ENCODE data around the gene SF3B1.

GRCh38 chr2:197423307-197423706 lies 11.5 kb downstream of the SF3B1 start:
- TF ChIP-seq ZFP3 (CRISPR knock-in tag; IDR thresholded peaks at IDR 0.05) (no peak), ZFP30 (CRISPR knock-in tag; IDR thresholded peaks at IDR 0.05) (no peak), ESRRG (CRISPR knock-in tag; IDR thresholded peaks at IDR 0.05) (no peak), PATZ1 (CRISPR knock-in tag; IDR thresholded peaks at IDR 0.05; ENCODE audit: borderline replicate concordance) (no peak), ZNF70 (CRISPR knock-in tag; IDR thresholded peaks at IDR 0.05) (no peak)

Measured in SK-N-SH treated with all-trans-retinoic acid at 6 μM for 48 hours (cell line).